Stomach (tissue), 4 donors: ENCODE results near the gene FAM81A.

Experiments
- CTCF ChIP-seq, 7 experiments: fragments of 450-650 bp in 4 of 7; fragments of 200-600 bp in 3 of 7; sonication (generic) in 3 of 7; IDR thresholded peaks; one replicate each; pipeline ENCODE4 v1.5.1; 2016 to 2019; ENCODE audit warnings: antibody characterized with exemption in 7 of 7, control low read depth in 2 of 7, mild to moderate bottlenecking in 1 of 7
- EP300 ChIP-seq: sonication (generic); formaldehyde crosslinking; IDR thresholded peaks from one replicate; pipeline ENCODE4 v1.6.1; 2017; ENCODE audit warnings: antibody characterized with exemption
- POLR2A ChIP-seq, 4 donors: fragments of 450-650 bp; IDR thresholded peaks; one replicate each; pipeline ENCODE4 v1.6.1; 2016; ENCODE audit warnings: antibody characterized with exemption in 4 of 4, control low read depth in 2 of 4, mild to moderate bottlenecking in 1 of 4, moderate library complexity in 1 of 4
- POLR2AphosphoS5 ChIP-seq, 3 donors: sonication (generic); formaldehyde crosslinking; IDR thresholded peaks; one replicate each; pipeline ENCODE4 v1.6.1; 2016; ENCODE audit warnings: antibody characterized with exemption in 3 of 3

- TF ChIP-seq CTCF (IDR thresholded peaks at IDR 0.05) = no peak
- TF ChIP-seq POLR2A (IDR thresholded peaks at IDR 0.05) = no peak
- TF ChIP-seq POLR2AphosphoS5 (IDR thresholded peaks at IDR 0.05) = no peak
- TF ChIP-seq EP300 = no peak
These were observed 112.5 kb downstream of the FAM81A start for GRCh38 chr15:59550530-59550929.
